ENCODE data around the gene MRTFB.

GRCh38 chr16:14225457-14225856 is 154.3 kb downstream of the MRTFB start:
- TF ChIP-seq CTCF (IDR thresholded peaks at IDR 0.05) (no peak), POLR2A (IDR thresholded peaks at IDR 0.05) (no peak)

All from testis (tissue), 2 donors.